Esophagus mucosa (tissue), 1 donor: Measurements from ENCODE around the gene ZFP90. TPM values are rescaled to one million over a fixed set of nuclear protein-coding genes. Genes with fewer than 3 reads are reported as not detected.
A peak's percentile ranks its signal among the peaks of the same experiment; 100 is the strongest.
"Not testable (repeated sequence)": the region's sequence is repeated elsewhere in the genome, so short reads cannot be mapped to it uniquely, and the experiment has no call there.

Experiments
- ATAC-seq: fragments of 200-7000 bp; cut with Tn5 transposase; one replicate; pipeline ENCODE4 v1.9.1; 2020
- total RNA-seq: library from RNA; stranded (reverse); gene quantifications from one replicate; pipeline ENCODE4 v1.2.4, GENCODE V29; 2023
- donor health status: DM: yes; HTN: yes; CAD: no.

The ZFP90 gene
- total RNA-seq, 1 donor from 2014 or later: 12.0 TPM

DNA sequence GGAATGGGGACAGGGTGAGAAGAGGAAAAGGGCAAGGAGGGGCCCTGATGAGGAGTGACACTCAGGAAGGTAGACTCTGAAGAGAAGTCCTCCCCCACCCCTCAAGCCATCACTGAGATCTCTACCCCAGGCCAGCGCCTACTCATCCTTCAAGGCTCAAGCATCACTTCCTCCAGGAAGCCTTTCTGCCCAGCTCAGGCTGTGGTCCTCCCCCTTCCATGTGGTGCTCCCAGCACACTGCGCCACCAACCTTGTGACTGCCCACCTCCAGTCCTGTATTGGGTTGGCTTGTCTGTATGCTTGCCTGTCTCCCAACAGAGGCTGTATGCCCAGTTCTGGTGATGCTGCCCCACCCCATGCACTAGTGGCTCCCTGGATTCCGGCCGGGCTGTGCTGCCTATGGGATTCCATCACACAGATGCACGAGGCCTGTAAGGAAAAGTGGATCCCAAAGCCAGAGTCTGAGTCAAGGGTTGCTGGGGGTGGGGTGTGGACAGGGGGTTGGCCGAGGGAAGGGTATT lies 19.8 kb upstream of the ZFP90 start:
- ATAC-seq: no peak

DNA sequence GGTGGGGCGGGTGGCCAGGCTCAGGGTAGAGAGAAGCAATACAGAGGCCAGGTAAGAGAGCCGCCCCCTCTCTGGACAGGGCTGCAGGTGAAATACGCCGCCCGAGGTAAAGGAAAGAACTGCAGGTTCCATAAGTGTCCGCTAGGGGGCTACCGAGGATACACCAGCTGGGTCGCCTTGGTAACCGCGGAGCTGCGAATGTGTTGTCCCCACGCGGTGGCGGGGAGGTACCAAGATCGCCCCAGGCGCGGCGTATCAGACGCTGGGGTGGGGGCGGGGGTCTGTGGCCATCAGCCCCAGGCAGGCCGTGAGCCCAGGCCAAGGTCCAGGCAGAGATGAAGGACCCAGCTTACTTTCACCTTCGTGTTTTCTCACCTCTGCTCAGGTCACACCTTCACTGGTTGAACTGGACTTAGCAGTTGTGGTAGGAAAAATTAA lies 18.4 kb upstream of the ZFP90 start:
- peak; percentile 92 for ATAC-seq

DNA sequence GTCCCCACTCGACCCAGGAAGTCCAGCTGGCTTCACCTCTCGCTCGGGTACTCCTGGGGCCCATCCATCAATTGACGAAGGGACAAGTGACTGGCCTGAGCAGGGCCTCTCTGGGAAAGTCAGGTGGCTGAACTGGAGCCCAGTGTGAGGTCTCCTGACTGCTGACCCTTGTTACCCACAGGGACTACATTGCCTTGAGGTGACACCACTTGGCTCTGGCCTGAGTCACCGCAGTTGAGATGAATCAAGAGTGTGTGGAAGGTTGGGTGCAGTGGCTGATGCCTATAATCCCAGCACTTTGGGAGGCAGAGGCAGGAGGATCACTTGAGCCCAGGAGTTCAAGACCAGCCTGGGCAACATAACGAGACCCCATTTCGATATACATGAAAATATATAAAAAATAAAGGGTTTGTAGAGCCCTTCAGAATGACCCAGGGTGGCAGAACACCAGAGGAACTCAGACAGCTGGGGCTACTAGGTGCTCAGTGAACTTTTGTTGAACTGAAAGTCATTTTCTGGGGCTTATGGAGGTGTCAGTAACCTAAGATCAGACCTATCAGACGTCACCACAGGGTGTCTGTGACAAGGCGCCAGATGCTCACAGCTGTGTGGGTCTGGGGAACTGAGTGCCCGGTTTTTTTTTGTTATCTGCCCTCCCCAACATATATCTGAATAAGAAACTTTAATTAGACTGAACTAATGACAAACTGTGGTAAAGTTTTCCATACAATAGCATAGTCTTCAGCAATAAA lies 14.8 kb upstream of the ZFP90 start:
- ATAC-seq: no peak

DNA sequence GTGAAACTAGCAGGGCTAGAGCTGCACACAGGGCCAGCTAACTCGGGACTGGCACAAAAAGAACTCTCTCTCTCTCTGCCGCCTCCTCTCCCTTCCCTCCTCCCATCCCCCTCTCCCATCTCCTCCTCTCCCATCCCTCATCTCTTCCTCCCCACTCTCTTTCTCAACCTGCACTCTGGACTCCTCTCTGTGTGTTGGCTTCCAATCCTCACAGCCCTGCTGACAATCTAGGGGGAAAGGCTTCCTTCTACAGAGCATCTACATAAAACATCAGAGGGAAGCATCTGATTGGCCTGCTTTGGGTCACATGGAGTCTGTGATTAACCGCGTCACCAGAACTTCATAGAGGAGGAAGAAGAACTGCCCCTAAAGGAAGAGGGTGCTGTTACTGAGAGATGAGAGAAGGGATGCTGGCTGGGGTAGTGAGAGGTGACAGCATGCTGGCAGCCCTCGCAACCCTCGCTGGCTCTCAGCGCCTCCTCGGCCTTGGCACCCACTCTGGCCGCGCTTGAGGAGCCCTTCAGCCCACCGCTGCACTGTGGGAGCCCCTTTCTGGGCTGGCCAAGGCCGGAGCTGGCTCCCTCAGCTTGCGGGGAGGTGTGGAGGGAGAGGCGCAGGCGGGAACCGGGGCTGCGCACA lies 12.8 kb upstream of the ZFP90 start:
- no peak for ATAC-seq

DNA sequence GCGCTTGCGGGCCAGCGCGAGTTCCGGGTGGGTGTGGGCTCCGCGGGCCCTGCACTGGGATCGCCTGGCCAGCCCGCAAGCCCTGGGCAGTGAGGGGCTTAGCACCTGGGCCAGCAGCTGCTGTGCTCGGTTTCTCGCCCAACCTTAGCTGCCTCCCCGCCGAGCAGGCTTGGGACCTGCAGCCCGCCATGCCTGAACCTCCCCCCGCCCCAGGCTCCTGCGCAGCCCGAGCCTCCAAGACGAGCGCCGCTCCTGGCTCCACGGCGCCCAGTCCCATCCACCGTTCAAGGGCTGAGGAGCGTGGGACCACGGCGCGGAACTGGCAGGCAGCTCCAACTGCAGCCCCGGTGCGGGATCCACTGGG lies 12.3 kb upstream of the ZFP90 start:
- ATAC-seq: no peak

DNA sequence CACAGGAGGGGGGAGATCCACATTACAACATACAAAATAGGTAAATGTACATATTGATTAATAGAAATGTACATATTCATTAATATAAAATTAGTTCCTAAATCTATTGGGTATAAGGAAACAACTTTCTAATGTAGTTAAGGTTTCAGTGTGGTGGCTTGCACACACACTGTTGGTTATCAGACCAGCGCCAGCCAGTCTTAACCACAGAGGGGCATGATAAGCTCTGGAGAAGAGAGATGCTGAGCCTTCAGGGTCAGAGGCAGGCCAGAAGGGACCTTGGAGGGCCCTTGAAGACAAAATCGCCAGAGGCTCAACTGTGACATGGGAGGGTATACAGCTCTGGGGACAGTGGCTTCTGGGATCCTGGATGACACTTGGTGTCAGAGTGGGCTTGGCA lies 10.9 kb upstream of the ZFP90 start:
- ATAC-seq: peak; percentile 2

DNA sequence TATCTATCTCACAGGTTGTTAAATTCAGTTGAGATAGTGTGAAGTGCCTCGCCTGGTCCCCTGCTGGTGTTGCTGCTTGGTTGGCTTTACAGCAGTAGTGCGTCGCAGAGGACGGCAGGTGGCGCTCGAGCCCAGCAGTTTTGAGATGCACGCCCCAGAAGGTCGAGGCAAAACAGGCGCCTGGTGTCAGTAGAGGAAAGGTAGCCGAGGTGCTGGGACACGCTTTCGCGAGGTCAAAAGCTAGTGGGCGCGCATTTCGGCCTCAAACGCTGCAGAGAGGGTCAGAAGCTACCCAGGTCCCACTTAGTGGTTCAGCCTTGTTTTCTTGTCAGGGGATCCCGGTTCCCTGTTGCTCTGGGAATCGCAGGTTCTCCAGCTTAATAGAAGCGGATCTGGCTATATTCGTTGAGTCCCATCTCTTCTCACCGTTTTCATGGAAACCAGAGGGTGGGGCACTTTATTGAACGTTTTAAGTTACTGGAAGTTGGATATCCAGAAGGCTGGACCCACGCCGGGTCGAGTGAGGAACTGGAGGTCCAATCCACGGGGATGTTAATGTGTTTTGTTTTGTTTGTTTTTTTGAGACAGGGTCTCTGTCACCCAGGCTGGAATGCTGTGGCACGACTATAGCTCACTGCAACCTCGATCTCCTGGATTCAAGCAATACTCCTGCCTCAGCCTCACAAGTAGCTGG lies 10.3 kb upstream of the ZFP90 start:
- ATAC-seq: peak; percentile 88

DNA sequence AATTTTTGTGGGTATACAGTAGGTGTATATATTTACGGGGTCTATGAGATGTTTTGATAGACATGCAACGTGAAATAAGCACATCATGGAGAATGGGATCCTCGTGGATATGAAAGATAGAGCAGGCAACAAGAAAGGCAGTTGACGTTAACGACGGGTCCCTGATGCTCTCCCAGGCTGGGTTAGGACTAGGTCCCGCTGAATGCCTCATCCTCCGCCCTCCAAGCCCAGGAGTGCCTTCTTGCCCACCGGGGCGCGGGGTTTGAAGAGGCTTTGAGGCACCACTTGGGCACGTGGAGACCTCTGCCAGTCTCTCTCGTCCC lies 9.5 kb upstream of the ZFP90 start:
- ATAC-seq: peak; percentile 30

DNA sequence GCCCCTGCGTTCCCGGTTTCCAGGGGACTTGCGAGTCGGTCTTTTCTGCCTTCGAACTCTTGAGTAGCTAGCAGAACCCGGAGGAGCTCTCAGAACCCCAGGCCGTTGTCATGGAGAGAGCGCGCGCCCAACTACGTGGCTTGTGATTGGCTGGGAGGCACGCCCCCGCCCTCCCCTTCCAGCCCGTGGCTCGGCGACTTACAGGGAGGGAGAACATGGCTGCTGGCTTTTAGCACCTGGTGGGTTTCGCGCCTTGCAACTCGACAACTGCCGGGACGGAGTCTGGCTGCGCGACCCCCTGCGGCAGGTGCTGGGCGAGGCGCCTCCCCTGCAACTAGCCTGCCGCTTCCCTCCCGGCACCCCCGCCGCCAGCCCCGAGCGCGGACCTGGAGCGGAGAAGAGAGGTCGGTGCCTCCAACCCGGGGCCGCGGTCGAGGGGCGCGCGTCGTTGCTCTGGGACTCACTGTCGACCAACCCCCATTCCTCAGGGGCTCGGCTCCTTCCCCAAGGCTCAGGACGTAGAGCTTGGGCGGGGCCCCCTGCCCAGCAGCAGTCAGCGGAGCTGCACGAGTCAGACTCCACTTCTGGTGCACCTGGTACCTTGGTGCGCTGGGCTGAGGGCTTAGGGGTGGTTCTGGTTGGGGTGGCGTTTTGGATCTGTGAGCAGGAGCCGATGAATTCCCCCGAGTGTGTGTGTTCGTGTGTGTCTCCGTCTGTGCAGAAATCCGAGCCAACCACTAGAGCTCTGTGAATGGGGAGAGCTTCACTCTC lies 9.0 kb upstream of the ZFP90 start:
- peak; percentile 95 for ATAC-seq

DNA sequence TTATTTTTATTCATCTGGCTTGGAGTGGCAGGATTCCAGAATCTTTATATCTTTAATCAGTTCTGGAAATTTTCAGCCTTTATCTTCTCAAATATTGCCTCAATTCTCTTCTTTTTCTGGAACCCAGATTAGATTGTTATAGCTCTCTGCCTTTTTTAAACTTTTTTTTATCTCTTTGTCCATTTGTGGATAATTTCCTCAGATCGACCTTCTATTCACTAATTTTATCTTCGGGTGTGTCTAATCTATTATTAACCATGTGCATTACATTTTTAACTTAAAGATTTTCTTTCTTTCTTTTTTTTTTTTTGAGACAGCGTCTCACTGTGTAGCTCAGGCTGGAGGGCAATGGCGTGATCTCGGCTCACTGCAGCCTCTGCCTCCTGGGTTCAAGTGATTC lies 5.2 kb upstream of the ZFP90 start:
- no peak for ATAC-seq

DNA sequence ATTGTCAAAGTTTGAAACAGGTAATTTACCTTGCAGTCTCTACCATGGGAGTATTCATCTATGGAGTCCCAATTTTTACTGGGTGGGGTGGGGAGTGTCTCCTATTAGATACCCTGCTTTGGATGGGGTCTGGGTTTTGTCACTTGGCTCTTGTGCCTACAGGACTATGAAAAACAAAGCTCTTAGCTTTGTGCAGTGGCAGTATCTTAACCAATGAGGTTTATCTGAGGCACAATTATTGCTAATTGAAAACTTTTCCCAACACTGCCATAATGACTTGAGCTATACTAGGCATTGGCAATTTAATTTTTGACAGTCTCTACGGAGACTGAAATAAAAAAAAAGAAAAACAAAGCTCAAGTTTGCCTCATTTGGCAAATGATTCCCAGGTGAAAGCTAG lies 3.8 kb upstream of the ZFP90 start:
- ATAC-seq: no peak

DNA sequence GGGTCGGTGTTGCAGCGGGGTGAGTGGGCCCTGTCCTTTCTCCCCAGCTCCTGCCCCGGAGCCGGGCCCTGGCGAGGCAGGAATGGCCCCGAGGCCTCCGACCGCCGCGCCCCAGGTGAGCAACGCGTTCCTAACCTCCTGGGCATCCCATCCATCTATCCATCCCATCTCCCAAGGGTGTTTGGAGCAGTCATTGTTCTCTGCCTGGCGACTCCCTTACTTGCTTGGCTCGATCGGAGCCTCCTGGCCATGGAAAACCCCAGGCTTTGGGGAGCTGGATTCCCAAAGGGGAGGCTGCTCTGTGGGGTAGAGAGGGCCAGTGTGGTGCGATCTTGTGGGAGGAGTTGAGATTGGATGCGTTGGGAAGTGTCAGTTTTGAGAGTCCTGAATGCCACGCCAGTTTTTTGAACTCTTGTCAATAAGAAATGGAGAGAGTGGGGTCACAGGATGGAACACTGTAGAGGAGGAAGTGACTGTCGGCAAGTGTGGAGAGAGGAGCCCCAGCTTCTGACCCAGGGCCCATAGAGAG lies 684 bp downstream of the ZFP90 start:
- peak; percentile 41 for ATAC-seq

DNA sequence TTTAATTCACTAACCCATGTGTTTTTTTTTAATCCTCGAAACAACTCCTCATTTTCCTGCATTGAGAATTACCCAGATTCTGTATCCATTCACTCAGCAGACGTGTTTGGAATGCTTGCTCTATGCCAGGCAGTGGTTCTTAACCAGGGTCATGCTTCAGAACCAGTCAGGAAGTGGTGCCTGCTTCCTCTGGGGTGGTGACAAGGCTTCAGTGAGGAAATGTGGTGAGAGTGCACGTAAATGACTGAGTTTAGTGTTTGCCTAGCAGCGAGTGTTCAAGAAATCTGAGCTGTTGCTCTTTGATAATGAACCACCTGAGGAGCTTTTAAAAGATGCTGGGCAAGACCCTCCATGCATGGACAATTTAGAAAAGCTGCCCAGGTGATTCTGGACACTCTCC lies 9.9 kb downstream of the ZFP90 start:
- ATAC-seq: no peak

DNA sequence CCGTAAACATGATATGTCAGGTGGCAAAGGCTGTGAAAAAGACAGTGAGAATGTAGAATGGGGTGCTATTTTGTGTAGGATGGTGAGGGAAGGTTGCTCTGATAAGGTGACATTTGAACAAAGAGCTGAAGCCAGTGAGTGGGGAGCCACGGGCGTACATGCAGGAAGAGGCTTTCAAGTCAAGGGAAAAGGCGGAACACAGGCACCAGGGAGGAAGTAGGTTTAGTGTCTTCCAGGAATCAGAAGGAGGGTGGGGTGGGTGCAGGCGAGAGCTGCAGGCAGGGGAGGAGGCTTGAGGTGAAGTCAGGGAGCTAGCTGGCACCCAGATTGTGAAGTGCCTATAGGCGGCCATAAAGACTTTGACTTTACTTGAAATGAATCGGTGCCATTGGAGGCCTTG lies 14.1 kb downstream of the ZFP90 start:
- no peak for ATAC-seq

DNA sequence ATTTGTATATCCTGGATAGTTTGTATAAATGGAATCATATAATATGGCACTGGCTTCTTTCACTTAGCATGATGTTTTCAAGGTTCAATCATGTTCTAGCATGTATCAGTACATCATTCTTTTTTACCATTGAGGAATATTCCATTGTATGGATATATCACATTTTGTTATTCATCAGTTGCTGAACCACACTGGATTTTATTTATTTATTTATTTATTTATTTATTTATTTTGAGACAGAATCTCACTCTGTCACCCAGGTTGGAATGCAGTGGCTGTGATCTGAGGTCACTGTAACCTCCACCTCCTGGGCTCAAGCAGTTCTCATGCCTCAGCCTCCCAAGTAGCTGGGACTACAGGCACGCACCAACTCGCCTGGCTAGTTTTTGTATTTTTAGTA lies 21.2 kb downstream of the ZFP90 start:
- not testable (repeated sequence) for ATAC-seq

DNA sequence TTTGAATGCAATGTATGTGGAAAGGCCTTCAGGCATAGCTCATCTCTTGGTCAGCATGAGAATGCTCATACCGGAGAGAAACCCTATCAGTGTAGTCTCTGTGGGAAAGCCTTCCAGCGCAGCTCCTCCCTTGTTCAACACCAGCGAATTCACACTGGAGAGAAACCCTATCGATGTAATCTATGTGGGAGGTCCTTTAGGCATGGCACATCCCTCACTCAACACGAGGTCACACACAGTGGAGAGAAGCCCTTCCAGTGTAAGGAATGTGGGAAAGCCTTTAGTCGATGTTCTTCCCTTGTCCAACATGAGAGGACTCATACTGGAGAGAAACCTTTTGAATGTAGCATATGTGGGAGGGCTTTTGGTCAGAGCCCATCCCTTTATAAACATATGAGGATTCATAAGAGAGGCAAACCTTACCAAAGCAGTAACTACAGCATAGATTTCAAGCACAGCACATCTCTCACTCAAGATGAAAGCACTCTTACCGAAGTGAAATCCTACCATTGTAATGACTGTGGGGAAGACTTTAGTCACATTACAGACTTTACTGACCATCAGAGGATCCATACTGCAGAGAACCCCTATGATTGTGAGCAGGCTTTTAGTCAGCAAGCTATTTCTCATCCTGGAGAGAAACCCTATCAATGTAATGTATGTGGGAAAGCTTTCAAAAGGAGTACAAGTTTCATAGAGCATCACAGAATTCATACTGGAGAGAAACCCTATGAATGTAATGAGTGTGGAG lies 24.7 kb downstream of the ZFP90 start:
- ATAC-seq: no peak

DNA sequence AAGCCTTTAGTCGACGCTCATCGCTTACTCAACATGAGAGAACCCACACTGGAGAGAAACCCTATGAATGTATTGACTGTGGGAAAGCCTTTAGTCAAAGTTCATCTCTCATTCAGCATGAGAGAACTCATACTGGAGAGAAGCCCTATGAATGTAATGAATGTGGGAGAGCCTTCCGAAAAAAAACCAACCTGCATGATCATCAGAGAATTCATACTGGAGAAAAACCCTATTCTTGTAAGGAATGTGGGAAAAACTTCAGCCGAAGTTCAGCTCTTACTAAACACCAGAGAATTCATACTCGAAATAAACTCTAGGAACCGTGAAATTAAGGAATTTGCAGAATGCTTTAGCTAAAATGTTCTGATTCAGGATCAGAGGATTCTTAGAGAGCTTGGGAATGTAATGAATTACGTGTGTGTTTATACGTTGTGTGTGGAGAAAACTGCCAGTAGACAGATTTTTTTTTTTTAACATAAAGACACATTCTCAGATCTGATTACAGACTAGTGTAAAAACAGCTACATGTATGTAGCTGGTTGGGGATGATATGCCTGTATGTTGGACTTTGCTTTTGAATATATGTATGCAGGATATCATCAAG lies 25.4 kb downstream of the ZFP90 start:
- no peak for ATAC-seq

DNA sequence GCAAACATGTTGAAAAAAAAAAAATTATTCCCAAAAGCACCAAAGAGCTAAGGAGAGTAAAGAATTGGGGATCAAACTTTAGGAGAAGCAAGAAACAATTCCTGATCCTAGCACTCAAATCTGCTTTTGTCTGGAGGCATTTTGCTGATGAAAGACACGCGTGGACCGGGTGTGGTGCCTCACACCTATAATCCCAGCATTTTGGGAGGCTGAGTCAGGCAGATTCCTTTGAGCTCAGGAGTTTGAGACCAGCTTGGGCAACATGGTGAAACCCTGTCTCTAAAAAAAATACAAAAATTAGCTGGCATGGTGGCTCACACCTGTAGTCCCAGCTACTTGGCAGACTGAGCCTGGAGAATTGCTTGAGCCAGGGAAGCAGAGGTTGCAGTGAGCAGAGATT lies 35.4 kb downstream of the ZFP90 start:
- peak; percentile 67 for ATAC-seq

DNA sequence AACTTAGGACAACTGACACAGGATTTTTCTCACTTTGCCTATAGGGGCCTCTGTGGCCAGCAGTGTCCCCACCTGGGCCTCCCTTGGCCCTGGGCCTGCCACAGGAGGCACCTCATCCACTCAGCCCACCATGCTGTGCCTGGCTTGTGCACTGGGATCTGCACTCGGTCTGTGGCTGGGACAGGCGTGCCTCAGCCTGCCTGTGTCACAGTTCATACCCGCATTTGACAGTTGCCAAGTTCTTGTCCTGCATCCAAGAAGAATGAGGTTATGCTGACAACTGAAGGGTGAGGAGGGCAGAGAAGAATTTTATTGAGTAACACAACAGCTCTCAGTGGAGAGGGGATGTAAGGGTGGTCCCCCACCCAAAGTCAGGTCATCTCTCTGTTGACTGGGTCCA lies 36.0 kb downstream of the ZFP90 start:
- peak; percentile 84 for ATAC-seq

DNA sequence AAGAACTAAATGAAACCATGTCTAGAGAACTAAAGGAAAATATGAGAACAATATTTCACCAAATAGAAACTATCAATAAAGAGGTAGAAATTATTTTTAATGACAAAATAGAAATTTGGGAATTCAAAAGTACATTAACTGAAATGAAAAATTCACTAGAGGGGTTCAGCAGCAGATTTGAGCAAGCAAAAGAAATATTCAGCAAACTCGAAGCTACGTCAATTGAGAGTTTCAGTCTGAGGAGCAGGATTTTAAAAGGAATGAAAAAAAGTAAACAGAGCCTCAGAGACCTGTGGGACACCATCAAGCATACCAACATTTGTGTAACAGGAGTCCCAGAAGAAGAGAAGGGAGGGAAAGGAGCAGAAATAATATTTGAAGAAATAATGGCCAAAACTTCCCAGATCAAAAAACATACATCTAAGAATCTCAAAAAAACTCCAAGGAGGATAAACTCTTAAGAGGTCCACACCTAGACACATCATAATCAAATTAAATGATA lies 38.3 kb downstream of the ZFP90 start:
- no peak for ATAC-seq
